C4-2B (cell line): ENCODE results near the gene SPTBN4.
A peak's percentile ranks its signal among the peaks of the same experiment; 100 is the strongest.
"Not testable (repeated sequence)": the region's sequence is repeated elsewhere in the genome, so short reads cannot be mapped to it uniquely, and the experiment has no call there.

Source experiments
- H3K27ac ChIP-seq: fragments of 450-650 bp; 2 replicates; pipeline ENCODE4 v1.5.1; 2017
- ZFX ChIP-seq: fragments of 450-650 bp; IDR thresholded peaks from 2 replicates; pipeline ENCODE4 v1.6.1; 2017
- TF ChIP-seq, protein P1 (sequence below): fragments of 450-650 bp; conservative IDR thresholded peaks from 2 replicates; pipeline ENCODE4 v1.5.1; 2017; ENCODE audit warnings: mild to moderate bottlenecking

Gene SPTBN4

DNA sequence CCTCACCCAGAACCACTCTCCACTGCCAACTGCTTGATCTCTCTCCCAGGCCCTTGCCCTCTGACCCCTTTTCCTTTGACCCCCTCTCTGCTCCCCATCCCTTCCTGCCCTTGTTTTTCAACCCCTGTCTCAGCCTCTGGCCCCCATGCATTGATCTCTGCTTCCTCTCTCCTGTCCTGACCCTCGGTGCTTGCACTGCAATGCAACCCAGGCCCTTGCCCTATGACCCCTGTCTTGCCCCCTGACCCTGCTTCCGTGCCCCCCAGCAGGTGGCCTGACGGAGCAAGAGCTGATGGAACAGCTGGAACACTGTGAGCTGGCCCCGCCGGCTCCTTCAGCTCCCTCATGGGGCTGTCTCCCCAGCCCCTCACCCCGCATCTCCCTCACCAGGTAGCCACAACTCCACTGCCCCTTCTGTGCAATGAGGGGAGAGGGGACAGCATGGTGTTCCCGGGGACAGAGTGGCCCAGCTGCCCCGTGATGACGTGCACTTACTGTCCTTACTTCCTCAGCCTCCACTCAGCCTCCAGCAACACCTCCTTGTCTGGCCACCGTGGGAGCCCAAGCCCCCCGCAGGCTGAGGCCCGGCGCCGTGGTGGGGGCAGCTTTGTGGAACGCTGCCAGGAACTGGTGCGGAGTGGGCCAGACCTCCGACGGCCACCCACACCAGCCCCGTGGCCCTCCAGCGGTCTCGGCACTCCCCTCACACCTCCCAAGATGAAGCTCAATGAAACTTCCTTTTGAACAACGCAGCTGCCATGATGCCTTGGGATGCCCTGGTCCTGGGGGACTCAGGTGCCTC lies 123.9 kb downstream of the SPTBN4 start:
- TF ChIP-seq, protein P1, sequence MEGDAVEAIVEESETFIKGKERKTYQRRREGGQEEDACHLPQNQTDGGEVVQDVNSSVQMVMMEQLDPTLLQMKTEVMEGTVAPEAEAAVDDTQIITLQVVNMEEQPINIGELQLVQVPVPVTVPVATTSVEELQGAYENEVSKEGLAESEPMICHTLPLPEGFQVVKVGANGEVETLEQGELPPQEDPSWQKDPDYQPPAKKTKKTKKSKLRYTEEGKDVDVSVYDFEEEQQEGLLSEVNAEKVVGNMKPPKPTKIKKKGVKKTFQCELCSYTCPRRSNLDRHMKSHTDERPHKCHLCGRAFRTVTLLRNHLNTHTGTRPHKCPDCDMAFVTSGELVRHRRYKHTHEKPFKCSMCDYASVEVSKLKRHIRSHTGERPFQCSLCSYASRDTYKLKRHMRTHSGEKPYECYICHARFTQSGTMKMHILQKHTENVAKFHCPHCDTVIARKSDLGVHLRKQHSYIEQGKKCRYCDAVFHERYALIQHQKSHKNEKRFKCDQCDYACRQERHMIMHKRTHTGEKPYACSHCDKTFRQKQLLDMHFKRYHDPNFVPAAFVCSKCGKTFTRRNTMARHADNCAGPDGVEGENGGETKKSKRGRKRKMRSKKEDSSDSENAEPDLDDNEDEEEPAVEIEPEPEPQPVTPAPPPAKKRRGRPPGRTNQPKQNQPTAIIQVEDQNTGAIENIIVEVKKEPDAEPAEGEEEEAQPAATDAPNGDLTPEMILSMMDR, result no peak
- TF ChIP-seq ZFX, result no peak
- no peak overlapping the region for H3K27ac ChIP-seq

DNA sequence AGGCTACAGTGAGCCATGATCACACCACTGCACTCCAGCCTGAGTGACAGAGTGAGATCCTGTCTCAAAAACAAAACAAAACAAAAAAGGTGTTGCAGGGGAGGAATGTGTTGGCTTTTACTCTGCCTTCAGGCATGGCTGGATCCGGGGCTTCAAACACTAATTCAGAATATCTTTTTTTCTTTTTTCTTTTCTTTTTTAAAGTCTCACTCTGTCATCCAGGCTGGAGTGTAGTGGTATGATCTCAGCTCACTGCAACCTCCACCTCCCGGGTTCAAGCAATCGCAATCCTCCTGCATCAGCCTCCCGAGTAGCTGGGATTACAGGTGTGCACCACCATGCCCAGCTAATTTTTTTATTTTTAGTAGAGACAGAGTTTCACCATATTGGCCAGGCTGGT lies 124.9 kb downstream of the SPTBN4 start:
- H3K27ac ChIP-seq, result not testable (repeated sequence)

DNA sequence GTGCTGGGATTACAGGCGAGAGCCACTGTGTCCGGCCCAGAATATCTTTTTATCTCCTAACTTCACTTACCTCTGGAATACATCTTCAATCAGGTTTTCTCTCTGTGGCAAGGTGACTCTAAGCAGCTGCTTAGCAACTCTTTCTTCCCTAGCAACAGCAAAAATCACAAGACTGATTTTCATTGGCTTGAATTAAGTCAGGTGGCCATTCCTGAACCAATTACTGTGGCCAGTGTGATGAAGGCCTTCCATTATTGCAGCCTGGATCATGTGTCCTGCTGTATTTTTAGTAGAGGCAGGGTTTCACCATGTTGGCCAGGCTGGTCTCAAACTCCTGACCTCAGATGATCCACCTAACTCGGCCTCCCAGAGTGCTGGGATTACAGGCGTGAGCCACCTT lies 125.4 kb downstream of the SPTBN4 start:
- no peak for TF ChIP-seq ZFX
- TF ChIP-seq, protein P1, result no peak
- no peak overlapping the region for H3K27ac ChIP-seq

DNA sequence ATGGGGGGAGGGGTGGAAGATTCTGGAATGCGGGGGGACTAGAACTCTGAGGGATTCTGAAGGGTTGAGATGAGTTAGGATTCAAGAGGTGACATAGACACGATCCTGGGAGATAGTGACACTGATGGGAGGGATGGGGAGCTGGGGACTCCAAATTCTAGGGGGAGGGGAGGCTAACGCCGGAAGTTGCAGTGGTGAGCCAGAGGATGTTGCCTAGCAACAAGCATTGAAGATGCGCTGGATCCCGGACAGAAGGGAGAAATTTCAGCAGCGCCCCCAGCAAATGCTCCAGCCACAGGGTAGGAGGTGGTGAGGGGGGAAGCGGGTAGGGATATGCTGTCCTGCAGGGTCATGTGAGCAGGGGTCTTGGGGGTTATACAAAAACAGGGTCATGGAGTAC lies 127.5 kb downstream of the SPTBN4 start:
- no peak overlapping the region for H3K27ac ChIP-seq
- no peak for TF ChIP-seq ZFX
- TF ChIP-seq, protein P1, result no peak

DNA sequence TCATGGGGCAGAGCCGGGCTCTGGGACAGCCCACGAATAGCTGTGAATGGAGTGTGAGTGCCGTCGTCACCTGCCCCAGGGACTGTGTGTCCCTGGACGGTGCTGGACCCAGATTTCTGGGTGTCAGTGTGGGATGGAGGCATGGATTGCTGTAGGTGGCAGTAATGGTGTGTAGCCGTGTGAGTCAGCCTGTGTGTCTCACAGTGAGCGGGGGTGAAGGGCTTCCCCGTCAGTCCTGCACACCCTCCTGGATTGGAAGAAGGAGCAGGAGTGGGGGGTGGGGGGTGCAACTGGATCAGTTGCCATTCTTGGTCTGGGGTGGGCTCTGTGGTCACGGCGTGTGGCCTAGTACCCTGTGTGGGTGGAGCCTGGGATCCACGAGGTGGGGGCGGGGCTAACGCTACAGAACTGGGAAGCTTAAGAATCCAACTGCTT lies 127.9 kb downstream of the SPTBN4 start:
- H3K27ac ChIP-seq, result no peak overlapping the region
- TF ChIP-seq, protein P1, result no peak
- TF ChIP-seq ZFX, result no peak

DNA sequence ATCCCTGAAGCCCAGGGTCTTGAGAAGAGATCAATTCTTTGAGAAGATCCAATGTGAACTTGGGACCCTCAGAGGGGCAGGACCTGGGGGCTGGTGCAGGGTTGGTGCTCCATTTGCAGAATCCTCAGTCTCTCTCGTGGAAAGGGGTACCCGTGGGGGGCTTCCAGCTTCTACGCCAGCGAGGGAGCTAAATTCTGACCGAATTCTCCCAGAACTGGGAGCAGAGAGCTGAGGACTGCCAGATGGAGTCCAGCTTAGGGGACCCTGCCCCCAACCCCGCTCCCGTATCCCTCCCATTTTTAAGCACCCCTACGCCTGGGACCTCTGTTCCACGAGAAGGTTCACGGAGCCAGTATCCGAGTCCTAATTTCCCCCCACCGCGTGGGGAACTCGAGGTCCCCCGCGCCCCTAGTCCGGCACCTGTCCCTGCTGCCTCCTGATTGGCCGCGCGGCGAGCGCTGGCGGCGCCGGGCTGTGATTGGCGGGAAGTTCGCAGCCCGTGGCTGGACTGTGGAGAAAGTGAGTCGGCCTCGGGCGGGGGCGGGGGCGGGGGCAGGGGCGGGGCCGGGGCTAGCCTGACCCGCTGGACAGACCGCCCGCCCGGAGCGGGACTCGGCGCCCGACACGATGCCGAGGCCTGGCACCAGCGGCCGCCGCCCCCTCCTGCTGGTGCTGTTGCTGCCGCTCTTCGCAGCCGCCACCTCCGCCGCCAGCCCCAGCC lies 130.0 kb downstream of the SPTBN4 start:
- H3K27ac ChIP-seq, result peak overlapping the region; percentile 66
- TF ChIP-seq, protein P1, result no peak
- TF ChIP-seq ZFX, result no peak

DNA sequence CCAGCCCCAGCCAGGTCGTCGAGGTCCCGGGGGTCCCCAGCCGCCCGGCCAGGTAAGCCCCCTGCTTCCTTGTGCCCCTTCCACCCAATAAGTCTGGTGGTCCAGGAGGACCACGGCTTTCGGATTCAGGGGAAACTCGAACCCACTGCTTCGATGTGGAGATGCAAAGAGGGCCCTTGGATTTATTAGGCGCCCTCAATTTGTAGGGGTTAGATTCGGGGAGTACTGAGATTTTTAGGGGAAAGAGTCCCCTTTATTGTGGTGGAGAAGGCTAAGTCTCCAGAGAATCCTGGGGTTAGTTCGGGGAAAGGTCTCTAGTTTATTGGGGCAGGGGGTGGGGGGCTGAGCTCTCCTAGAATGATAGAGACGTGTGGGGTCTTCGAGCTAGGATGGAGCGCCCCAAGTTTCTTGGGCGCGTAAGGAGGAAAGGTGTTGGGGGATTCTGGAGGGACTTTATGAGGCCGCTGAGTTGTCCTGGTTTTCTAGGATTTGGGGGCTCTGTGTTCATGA lies 130.6 kb downstream of the SPTBN4 start:
- TF ChIP-seq, protein P1, result no peak
- TF ChIP-seq ZFX, result no peak
- peak overlapping the region; percentile 66 for H3K27ac ChIP-seq
